ENCODE results near the gene ADNP2. TPM values are rescaled to one million over a fixed set of nuclear protein-coding genes. Genes with fewer than 3 reads are reported as not detected.
"Not testable (repeated sequence)": the region's sequence is repeated elsewhere in the genome, so short reads cannot be mapped to it uniquely, and the experiment has no call there.

ADNP2 gene
- total and polyA plus RNA-seq, 2 donors = 8.0 to 9.7 TPM

GRCh38 chr18:80163183-80163582, 54.1 kb downstream of the ADNP2 start:
- no peak overlapping the region for H3K4me3 ChIP-seq (ENCODE audit: low read length in 2 of 2)
- no peaks in the 10 kb centered on the region for H3K36me3 ChIP-seq (ENCODE audit: control insufficient read depth in 2 of 2, insufficient read depth in 2 of 2, low read length in 1 of 2)
- DNase-seq (ENCODE audit: low read depth in 6 of 9, low spot score in 9 of 9) = no peak
- no peak overlapping the region for H3K27ac ChIP-seq (ENCODE audit: low read depth in 1 of 2, low read length in 1 of 2)
- WGBS = 95% methylated on average over 7 of the region's 7 CpGs
- H3K27me3 ChIP-seq (ENCODE audit: control insufficient read depth in 2 of 2, insufficient read depth in 1 of 2, low read length in 1 of 2) = peaks cover 2 to 29% of the 10 kb centered on the region in 2 donors
- no peaks in the 10 kb centered on the region for H3K4me1 ChIP-seq (ENCODE audit: control insufficient read depth in 2 of 2, insufficient read depth in 2 of 2, low read length in 2 of 2)
- peaks cover 1 to 18% of the 10 kb centered on the region in 2 donors for H3K9me3 ChIP-seq (ENCODE audit: control insufficient read depth in 2 of 2, insufficient read depth in 1 of 2, low read length in 1 of 2)

- H3K4me1 ChIP-seq (ENCODE audit: control insufficient read depth in 2 of 2, insufficient read depth in 2 of 2, low read length in 2 of 2); DNase-seq (ENCODE audit: low read depth in 6 of 9, low spot score in 9 of 9); H3K27ac ChIP-seq (ENCODE audit: low read depth in 1 of 2, low read length in 1 of 2); H3K4me3 ChIP-seq (ENCODE audit: low read length in 2 of 2); H3K36me3 ChIP-seq (ENCODE audit: control insufficient read depth in 2 of 2, insufficient read depth in 2 of 2, low read length in 1 of 2): not testable (repeated sequence)
- 86% methylated on average over 9 of the region's 9 CpGs for WGBS
- Histone ChIP-seq H3K9me3 (ENCODE audit: control insufficient read depth in 2 of 2, insufficient read depth in 1 of 2, low read length in 1 of 2) (peaks cover 1 to 18% of the 10 kb centered on the region in 2 donors), H3K27me3 (ENCODE audit: control insufficient read depth in 2 of 2, insufficient read depth in 1 of 2, low read length in 1 of 2) (peaks cover 0 to 22% of the 10 kb centered on the region in 2 donors)
Observed at GRCh38 chr18:80164727-80165355, 55.8 kb downstream of the ADNP2 start.

- Histone ChIP-seq H3K4me3 (ENCODE audit: low read length in 2 of 2) (no peak overlapping the region), H3K27me3 (ENCODE audit: control insufficient read depth in 2 of 2, insufficient read depth in 1 of 2, low read length in 1 of 2) (peaks cover 0 to 14% of the 10 kb centered on the region in 2 donors), H3K27ac (ENCODE audit: low read depth in 1 of 2, low read length in 1 of 2) (no peak overlapping the region), H3K36me3 (ENCODE audit: control insufficient read depth in 2 of 2, insufficient read depth in 2 of 2, low read length in 1 of 2) (no peaks in the 10 kb centered on the region), H3K9me3 (ENCODE audit: control insufficient read depth in 2 of 2, insufficient read depth in 1 of 2, low read length in 1 of 2) (peaks cover 0 to 18% of the 10 kb centered on the region in 2 donors), H3K4me1 (ENCODE audit: control insufficient read depth in 2 of 2, insufficient read depth in 2 of 2, low read length in 2 of 2) (no peaks in the 10 kb centered on the region)
- WGBS = 94% methylated on average over 10 of the region's 10 CpGs
- DNase-seq (ENCODE audit: low read depth in 6 of 9, low spot score in 9 of 9) = no peak
Observed at GRCh38 chr18:80166240-80166639, 57.2 kb downstream of the ADNP2 start.

- H3K4me1 ChIP-seq (ENCODE audit: control insufficient read depth in 2 of 2, insufficient read depth in 2 of 2, low read length in 2 of 2) = no peaks in the 10 kb centered on the region
- H3K27ac ChIP-seq (ENCODE audit: low read depth in 1 of 2, low read length in 1 of 2) = no peak overlapping the region
- WGBS = 89% methylated on average over 6 of the region's 6 CpGs
- no peaks in the 10 kb centered on the region for H3K36me3 ChIP-seq (ENCODE audit: control insufficient read depth in 2 of 2, insufficient read depth in 2 of 2, low read length in 1 of 2)
- H3K4me3 ChIP-seq (ENCODE audit: low read length in 2 of 2) = no peak overlapping the region
- no peak for DNase-seq (ENCODE audit: low read depth in 6 of 9, low spot score in 9 of 9)
- peaks cover 0 to 10% of the 10 kb centered on the region in 2 donors for H3K27me3 ChIP-seq (ENCODE audit: control insufficient read depth in 2 of 2, insufficient read depth in 1 of 2, low read length in 1 of 2)
- H3K9me3 ChIP-seq (ENCODE audit: control insufficient read depth in 2 of 2, insufficient read depth in 1 of 2, low read length in 1 of 2) = peaks cover 0 to 18% of the 10 kb centered on the region in 2 donors
Observed at GRCh38 chr18:80166725-80167124, 57.7 kb downstream of the ADNP2 start.

GRCh38 chr18:80167331-80167730, 58.3 kb downstream of the ADNP2 start:
- H3K4me3 ChIP-seq (ENCODE audit: low read length in 2 of 2) = no peak overlapping the region
- no peak for DNase-seq (ENCODE audit: low read depth in 6 of 9, low spot score in 9 of 9)
- H3K27ac ChIP-seq (ENCODE audit: low read depth in 1 of 2, low read length in 1 of 2) = no peak overlapping the region
- H3K27me3 ChIP-seq (ENCODE audit: control insufficient read depth in 2 of 2, insufficient read depth in 1 of 2, low read length in 1 of 2) = peaks cover 0 to 7% of the 10 kb centered on the region in 2 donors
- H3K4me1 ChIP-seq (ENCODE audit: control insufficient read depth in 2 of 2, insufficient read depth in 2 of 2, low read length in 2 of 2) = no peaks in the 10 kb centered on the region
- 96% methylated on average over 9 of the region's 9 CpGs for WGBS
- H3K36me3 ChIP-seq (ENCODE audit: control insufficient read depth in 2 of 2, insufficient read depth in 2 of 2, low read length in 1 of 2) = no peaks in the 10 kb centered on the region
- peaks cover 0 to 18% of the 10 kb centered on the region in 2 donors for H3K9me3 ChIP-seq (ENCODE audit: control insufficient read depth in 2 of 2, insufficient read depth in 1 of 2, low read length in 1 of 2)

GRCh38 chr18:80167931-80168330, 58.9 kb downstream of the ADNP2 start:
- Histone ChIP-seq H3K4me3 (ENCODE audit: low read length in 2 of 2) (no peak overlapping the region), H3K4me1 (ENCODE audit: control insufficient read depth in 2 of 2, insufficient read depth in 2 of 2, low read length in 2 of 2) (no peaks in the 10 kb centered on the region), H3K27ac (ENCODE audit: low read depth in 1 of 2, low read length in 1 of 2) (no peak overlapping the region), H3K27me3 (ENCODE audit: control insufficient read depth in 2 of 2, insufficient read depth in 1 of 2, low read length in 1 of 2) (peaks cover 0 to 7% of the 10 kb centered on the region in 2 donors), H3K9me3 (ENCODE audit: control insufficient read depth in 2 of 2, insufficient read depth in 1 of 2, low read length in 1 of 2) (peaks cover 0 to 18% of the 10 kb centered on the region in 2 donors), H3K36me3 (ENCODE audit: control insufficient read depth in 2 of 2, insufficient read depth in 2 of 2, low read length in 1 of 2) (no peaks in the 10 kb centered on the region)
- 57% methylated on average over 13 of the region's 13 CpGs for WGBS
- no peak for DNase-seq (ENCODE audit: low read depth in 6 of 9, low spot score in 9 of 9)

GRCh38 chr18:80168346-80168745, 59.3 kb downstream of the ADNP2 start:
- H3K27ac ChIP-seq (ENCODE audit: low read depth in 1 of 2, low read length in 1 of 2) = no peak overlapping the region
- peaks cover 0 to 7% of the 10 kb centered on the region in 2 donors for H3K27me3 ChIP-seq (ENCODE audit: control insufficient read depth in 2 of 2, insufficient read depth in 1 of 2, low read length in 1 of 2)
- H3K36me3 ChIP-seq (ENCODE audit: control insufficient read depth in 2 of 2, insufficient read depth in 2 of 2, low read length in 1 of 2) = no peaks in the 10 kb centered on the region
- WGBS = 93% methylated on average over 2 of the region's 2 CpGs
- peaks cover 0 to 15% of the 10 kb centered on the region in 2 donors for H3K9me3 ChIP-seq (ENCODE audit: control insufficient read depth in 2 of 2, insufficient read depth in 1 of 2, low read length in 1 of 2)
- H3K4me3 ChIP-seq (ENCODE audit: low read length in 2 of 2) = no peak overlapping the region
- no peaks in the 10 kb centered on the region for H3K4me1 ChIP-seq (ENCODE audit: control insufficient read depth in 2 of 2, insufficient read depth in 2 of 2, low read length in 2 of 2)
- DNase-seq (ENCODE audit: low read depth in 6 of 9, low spot score in 9 of 9) = no peak

GRCh38 chr18:80168982-80169381, 59.9 kb downstream of the ADNP2 start:
- Histone ChIP-seq H3K27me3 (ENCODE audit: control insufficient read depth in 2 of 2, insufficient read depth in 1 of 2, low read length in 1 of 2) (peaks cover 0 to 7% of the 10 kb centered on the region in 2 donors), H3K27ac (ENCODE audit: low read depth in 1 of 2, low read length in 1 of 2) (no peak overlapping the region), H3K4me3 (ENCODE audit: low read length in 2 of 2) (no peak overlapping the region), H3K9me3 (ENCODE audit: control insufficient read depth in 2 of 2, insufficient read depth in 1 of 2, low read length in 1 of 2) (peaks cover 0 to 9% of the 10 kb centered on the region in 2 donors), H3K4me1 (ENCODE audit: control insufficient read depth in 2 of 2, insufficient read depth in 2 of 2, low read length in 2 of 2) (no peaks in the 10 kb centered on the region), H3K36me3 (ENCODE audit: control insufficient read depth in 2 of 2, insufficient read depth in 2 of 2, low read length in 1 of 2) (no peaks in the 10 kb centered on the region)
- 92% methylated on average over 15 of the region's 15 CpGs for WGBS
- DNase-seq (ENCODE audit: low read depth in 6 of 9, low spot score in 9 of 9) = no peak

- DNase-seq (ENCODE audit: low read depth in 6 of 9, low spot score in 9 of 9) = no peak
Observed at GRCh38 chr18:80169607-80170006, 60.5 kb downstream of the ADNP2 start.

More at GRCh38 chr18:80169607-80170006, 60.5 kb downstream of the ADNP2 start:
- Histone ChIP-seq H3K9me3 (ENCODE audit: control insufficient read depth in 2 of 2, insufficient read depth in 1 of 2, low read length in 1 of 2) (peaks cover 0 to 4% of the 10 kb centered on the region in 2 donors), H3K27me3 (ENCODE audit: control insufficient read depth in 2 of 2, insufficient read depth in 1 of 2, low read length in 1 of 2) (peaks cover 0 to 7% of the 10 kb centered on the region in 2 donors), H3K4me3 (ENCODE audit: low read length in 2 of 2) (no peak overlapping the region), H3K27ac (ENCODE audit: low read depth in 1 of 2, low read length in 1 of 2) (no peak overlapping the region), H3K4me1 (ENCODE audit: control insufficient read depth in 2 of 2, insufficient read depth in 2 of 2, low read length in 2 of 2) (no peaks in the 10 kb centered on the region), H3K36me3 (ENCODE audit: control insufficient read depth in 2 of 2, insufficient read depth in 2 of 2, low read length in 1 of 2) (no peaks in the 10 kb centered on the region)
- WGBS = 95% methylated on average over 17 of the region's 17 CpGs
